ENCODE data around the gene COLEC11.

- TF ChIP-seq CTCF (optimal IDR thresholded peaks at IDR 0.05 in 1 of 3, IDR thresholded peaks at IDR 0.05 in 1 of 3, conservative IDR thresholded peaks at IDR 0.05 in 1 of 3; ENCODE audit: extremely low read depth in 1 of 3, insufficient read depth in 2 of 3, low read length in 3 of 3): no peak
- TF ChIP-seq EZH2 (IDR thresholded peaks at IDR 0.05; ENCODE audit: low read length): no peak
Measured at GRCh38 chr2:3638456-3638810, 43.5 kb downstream of the COLEC11 start.

Data from keratinocyte (primary cell).